Upper lobe of left lung (tissue), 4 donors: ENCODE results near the gene ALDH3B1.
"Not testable (repeated sequence)": the region's sequence is repeated elsewhere in the genome, so short reads cannot be mapped to it uniquely, and the experiment has no call there.

Experiments used
- CTCF ChIP-seq, 6 experiments: fragments of 450-650 bp in 4 of 6; fragments of 200-600 bp in 2 of 6; sonication (generic) in 2 of 6; IDR thresholded peaks; one replicate each; pipeline ENCODE4 v1.5.1; 2016 to 2019; ENCODE audit warnings: antibody characterized with exemption in 6 of 6
- POLR2A ChIP-seq, 4 donors: fragments of 450-650 bp; IDR thresholded peaks; one replicate each; pipeline ENCODE4 v1.5.1; 2016 to 2017; ENCODE audit warnings: antibody characterized with exemption in 4 of 4, mild to moderate bottlenecking in 2 of 4
- POLR2AphosphoS5 ChIP-seq, 2 donors: sonication (generic); formaldehyde crosslinking; IDR thresholded peaks; one replicate each; pipeline ENCODE4 v1.5.1; 2017; ENCODE audit warnings: antibody characterized with exemption in 2 of 2

GRCh38 chr11:67993821-67994220 is 16.3 kb upstream of the ALDH3B1 start:
- not testable (repeated sequence) for TF ChIP-seq POLR2AphosphoS5, POLR2A (IDR thresholded peaks at IDR 0.05)
- TF ChIP-seq CTCF (IDR thresholded peaks at IDR 0.05): peak; percentile 37 to 85 (median 61)
